GM08714 (cell line): ENCODE measurements around the gene SH2D3C.

Experiments
- H3K4me3 ChIP-seq: fragments of 200-500 bp; sonication (Bioruptor generic); 2 replicates; pipeline ENCODE4 v1.5.1; 2014; ENCODE audit warnings: mild to moderate bottlenecking, low read length, inconsistent platforms
- ZNF274 ChIP-seq: IDR thresholded peaks from 2 replicates; pipeline ENCODE4 v1.6.1; 2012; ENCODE audit warnings: mild to moderate bottlenecking, low read depth, low read length

The SH2D3C gene

GRCh38 chr9:127796852-127797370 is 18.4 kb upstream of the SH2D3C start:
- H3K4me3 ChIP-seq: no peak overlapping the region; the same call in 1 of the 2 replicates
- TF ChIP-seq ZNF274: no peak

- no peak for TF ChIP-seq ZNF274
These were observed 17.9 kb upstream of the SH2D3C start for GRCh38 chr9:127796225-127796813.

GRCh38 chr9:127794001-127794791 is 15.7 kb upstream of the SH2D3C start:
- no peak for TF ChIP-seq ZNF274
- H3K4me3 ChIP-seq: no peak overlapping the region

More at GRCh38 chr9:127796225-127796813, 17.9 kb upstream of the SH2D3C start:
- no peak overlapping the region; the same call in 1 of the 2 replicates for H3K4me3 ChIP-seq

DNA sequence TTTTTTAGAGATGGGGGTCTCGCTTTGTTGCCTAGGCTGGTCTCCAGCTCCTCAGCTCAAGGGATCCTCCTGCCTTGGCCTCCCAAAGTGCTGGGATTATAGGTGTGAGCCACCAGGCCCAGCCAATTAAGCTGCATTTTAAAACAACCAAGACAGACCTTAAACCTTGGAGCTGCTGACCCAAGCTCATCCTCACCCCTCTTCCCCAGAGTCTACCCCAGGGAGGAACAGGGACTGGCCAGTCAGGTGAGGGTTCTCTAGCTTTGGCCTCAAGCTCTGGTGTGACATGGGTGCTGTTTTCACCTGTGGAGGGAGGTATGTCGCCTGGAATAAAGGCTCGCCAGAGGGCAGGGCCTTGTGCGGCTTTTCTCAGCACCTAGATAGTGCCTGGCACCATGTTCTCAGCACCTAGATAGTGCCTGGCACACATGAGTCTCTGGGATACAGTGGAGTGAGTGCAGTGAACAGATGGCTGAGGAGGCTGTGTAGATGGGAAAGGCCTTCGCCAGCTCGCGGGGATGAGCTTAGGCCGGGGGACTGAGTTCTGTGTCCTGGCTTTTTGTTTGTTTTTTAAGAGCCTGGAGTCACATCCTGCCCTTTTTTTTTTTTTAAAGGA is 14.7 kb upstream of the SH2D3C start:
- no peak overlapping the region for H3K4me3 ChIP-seq
- no peak for TF ChIP-seq ZNF274

GRCh38 chr9:127792417-127793031 is 14.1 kb upstream of the SH2D3C start:
- TF ChIP-seq ZNF274: no peak

GRCh38 chr9:127791085-127791484 is 12.6 kb upstream of the SH2D3C start:
- no peak for TF ChIP-seq ZNF274
- no peak overlapping the region for H3K4me3 ChIP-seq

More at GRCh38 chr9:127792417-127793031, 14.1 kb upstream of the SH2D3C start:
- H3K4me3 ChIP-seq: no peak overlapping the region

DNA sequence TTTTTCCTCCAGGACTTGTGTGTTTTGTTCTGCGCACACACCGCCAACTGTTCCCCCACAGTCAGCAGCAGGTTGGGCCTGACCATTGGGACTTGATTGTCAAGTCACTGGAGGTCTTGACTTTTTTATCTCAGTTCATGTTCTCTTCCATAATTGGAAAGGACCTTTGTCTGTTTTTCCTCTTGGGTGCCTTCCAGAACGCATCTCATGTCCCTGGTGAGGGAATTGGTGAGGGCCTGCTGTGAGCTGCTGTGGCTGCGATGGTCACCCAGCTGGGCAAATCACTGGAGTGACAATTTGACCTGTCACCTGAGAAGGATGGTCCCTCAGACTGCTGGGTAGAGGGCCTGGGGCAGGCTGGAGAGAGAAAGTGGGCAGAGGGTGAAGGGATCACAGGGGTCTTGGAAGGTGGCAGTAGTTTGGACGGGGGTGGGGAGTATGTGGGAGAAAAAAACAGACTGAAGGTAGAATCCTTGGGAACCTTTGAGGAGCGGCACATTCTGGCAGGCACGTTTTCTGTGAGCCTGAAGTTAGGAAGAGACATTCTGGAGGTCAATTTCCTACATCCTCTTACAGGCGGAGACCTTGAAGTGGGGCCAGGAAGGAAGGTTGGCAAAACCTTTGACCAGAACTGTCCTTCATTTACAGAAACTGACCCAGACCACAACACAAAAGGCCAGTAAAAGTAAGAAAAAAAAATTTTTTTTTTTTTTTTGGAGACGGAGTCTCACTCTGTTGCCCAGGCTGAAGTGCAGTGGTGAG is 11.8 kb upstream of the SH2D3C start:
- no peak for TF ChIP-seq ZNF274
- H3K4me3 ChIP-seq: no peak overlapping the region

- no peak for TF ChIP-seq ZNF274
- H3K4me3 ChIP-seq: no peak overlapping the region
These were observed 10.7 kb upstream of the SH2D3C start for GRCh38 chr9:127789179-127789578.

- no peak overlapping the region for H3K4me3 ChIP-seq
- TF ChIP-seq ZNF274: no peak
These were observed 10.0 kb upstream of the SH2D3C start for GRCh38 chr9:127788337-127789011.

GRCh38 chr9:127786773-127787104 is 8.3 kb upstream of the SH2D3C start:
- TF ChIP-seq ZNF274: no peak
- peak overlapping the region; percentile 86 for H3K4me3 ChIP-seq

DNA sequence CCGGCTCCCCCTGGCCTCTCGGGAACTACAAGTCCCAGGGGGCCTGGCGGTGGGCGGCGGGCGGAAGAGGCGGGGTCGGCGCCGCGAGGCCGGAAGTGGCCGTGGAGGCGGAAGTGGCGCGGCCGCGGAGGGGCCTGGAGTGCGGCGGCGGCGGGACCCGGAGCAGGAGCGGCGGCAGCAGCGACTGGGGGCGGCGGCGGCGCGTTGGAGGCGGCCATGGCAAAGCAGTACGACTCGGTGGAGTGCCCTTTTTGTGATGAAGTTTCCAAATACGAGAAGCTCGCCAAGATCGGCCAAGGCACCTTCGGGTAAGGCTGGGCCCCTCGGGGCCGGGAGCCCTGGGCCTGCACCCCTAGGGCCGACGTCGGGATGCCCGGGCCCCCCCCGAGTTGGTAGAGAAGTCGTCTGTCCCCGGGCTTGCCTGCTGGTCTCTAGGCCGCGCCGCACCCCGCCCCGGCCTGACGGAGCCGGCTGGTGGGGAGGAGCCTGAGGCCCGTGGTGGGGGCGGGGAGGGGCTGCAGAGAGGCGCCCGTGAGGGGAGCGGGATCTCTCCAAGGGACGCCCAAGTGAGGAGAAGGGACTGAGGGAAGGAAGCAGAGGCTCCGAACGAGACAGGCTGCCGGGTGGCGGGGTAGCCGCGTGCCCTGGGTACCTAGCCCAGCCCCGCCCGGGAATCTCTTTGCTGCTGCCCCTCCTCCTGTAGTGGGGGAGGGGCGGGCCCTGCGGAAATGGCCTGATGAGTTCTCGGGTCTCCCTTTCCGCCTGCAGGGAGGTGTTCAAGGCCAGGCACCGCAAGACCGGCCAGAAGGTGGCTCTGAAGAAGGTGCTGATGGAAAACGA is 7.7 kb upstream of the SH2D3C start, which contains the start of gene CDK9:
Gene CDK9 (plus strand): TSS at position 102 of the 840 bp plus-strand sequence. CDS start 115 bp downstream, at position 217.
- no peak for TF ChIP-seq ZNF274
- H3K4me3 ChIP-seq: peak within 1 kb of the TSS; percentile 86

GRCh38 chr9:127785023-127785932 is 6.8 kb upstream of the SH2D3C start:
- H3K4me3 ChIP-seq: peak overlapping the region; percentile 86; the same call in 1 of the 2 replicates
- TF ChIP-seq ZNF274: no peak
